Measurements from ENCODE around the gene ZBTB7B. TPM values are rescaled to one million over a fixed set of nuclear protein-coding genes. Genes with fewer than 3 reads are reported as not detected.

Gene ZBTB7B
- total and polyA plus RNA-seq, 2 donors (not counting 1 experiment from before 2014, with no cell fraction given), result 55.7 to 67.3 TPM

DNA sequence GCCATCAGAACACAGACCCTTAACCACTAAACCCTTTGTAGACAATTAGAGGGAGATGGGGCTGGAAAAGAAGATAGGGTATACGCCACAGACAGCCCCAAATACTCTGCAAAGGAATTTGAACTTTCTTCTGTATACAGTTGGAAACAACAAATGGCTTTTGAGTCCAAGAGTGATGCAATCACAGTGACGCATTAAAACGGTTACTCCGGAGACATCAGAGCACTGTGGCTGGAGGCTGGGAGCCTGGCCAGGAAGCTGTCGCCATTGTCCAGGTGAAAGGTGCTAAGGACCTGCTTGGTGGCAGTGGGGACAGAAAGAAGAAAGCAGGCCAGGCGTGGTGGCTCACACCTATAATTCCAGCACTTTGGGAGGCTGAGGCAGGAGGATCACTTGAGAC is 15.3 kb upstream of the ZBTB7B start:
- ATAC-seq (ENCODE audit: low read depth), result no peak
- ChIA-PET POLR2A (interaction anchor here (0.7 to 1.3 kb wide), 3 partner anchors 12 to 1043 kb away, joined by 3 to 8 read pairs (median 4); partner anchors contain the start of gene PBXIP1), CTCF (interaction anchor here (1.2 to 9.8 kb wide), 6 partner anchors 11 to 74 kb away, joined by 3 to 72 read pairs (median 4); no protein-coding TSS in a partner anchor)
- Histone ChIP-seq H3K9me3 (ENCODE audit: control extremely low read depth in 1 of 3, control insufficient read depth in 2 of 3, insufficient read depth in 1 of 3, low read length in 2 of 3) (no peaks in the 10 kb centered on the region), H3K27me3 (replicated peaks in 1 of 4; ENCODE audit: control extremely low read depth in 1 of 4, control insufficient read depth in 3 of 4, insufficient read depth in 4 of 4, low read length in 3 of 4) (no peaks in the 10 kb centered on the region), H2AFZ (ENCODE audit: insufficient read depth, low read depth, low read length, poor library complexity, severe bottlenecking) (no peak overlapping the region), H3K79me2 (ENCODE audit: control insufficient read depth, insufficient read depth, low read length) (peaks cover 58% of the 10 kb centered on the region), H3K27ac (ENCODE audit: low read length in 2 of 2) (no peak overlapping the region), H3K4me3 (ENCODE audit: control extremely low read depth in 1 of 5, extremely low read depth in 1 of 5, insufficient read depth in 1 of 5, low read depth in 2 of 5, low read length in 4 of 5) (no peak overlapping the region), H3K36me3 (replicated peaks in 1 of 2; ENCODE audit: control extremely low read depth in 1 of 2, control insufficient read depth in 1 of 2, extremely low read depth in 1 of 2, insufficient read depth in 2 of 2, low read length in 1 of 2) (peaks cover 0 to 41% of the 10 kb centered on the region in 2 experiments), H3K4me2 (replicated peaks; ENCODE audit: low read depth, low read length, poor library complexity, severe bottlenecking) (no peak overlapping the region), H3K4me1 (ENCODE audit: control insufficient read depth in 2 of 2, insufficient read depth in 2 of 2, low read length in 2 of 2) (peaks cover 12 to 19% of the 10 kb centered on the region in 2 donors), H4K20me1 (ENCODE audit: control insufficient read depth, insufficient read depth, low read length, poor library complexity, severe bottlenecking) (peaks cover 42% of the 10 kb centered on the region), H3K9ac (ENCODE audit: low read length) (no peak overlapping the region)
- intact Hi-C loops (cut with micrococcal nuclease), result no loop called here
- TF ChIP-seq EZH2 (IDR thresholded peaks at IDR 0.05; ENCODE audit: borderline replicate concordance, insufficient read depth, low read depth, low read length, poor library complexity, severe bottlenecking) (no peak), CTCF (IDR thresholded peaks at IDR 0.05) (no peak)
- 95% methylated on average over 5 of the region's 6 CpGs for WGBS (ENCODE audit: insufficient coverage)
- H3K4me1 Mint-ChIP-seq, result peaks cover 23% of the 10 kb centered on the region
- no peaks in the 10 kb centered on the region for H3K9me3 Mint-ChIP-seq (ENCODE audit: insufficient read depth)
- H3K27me3 Mint-ChIP-seq, result no peaks in the 10 kb centered on the region
- no peak for DNase-seq
- H3K4me3 Mint-ChIP-seq, result no peak overlapping the region
- no peak overlapping the region for H3K27ac Mint-ChIP-seq

DNA sequence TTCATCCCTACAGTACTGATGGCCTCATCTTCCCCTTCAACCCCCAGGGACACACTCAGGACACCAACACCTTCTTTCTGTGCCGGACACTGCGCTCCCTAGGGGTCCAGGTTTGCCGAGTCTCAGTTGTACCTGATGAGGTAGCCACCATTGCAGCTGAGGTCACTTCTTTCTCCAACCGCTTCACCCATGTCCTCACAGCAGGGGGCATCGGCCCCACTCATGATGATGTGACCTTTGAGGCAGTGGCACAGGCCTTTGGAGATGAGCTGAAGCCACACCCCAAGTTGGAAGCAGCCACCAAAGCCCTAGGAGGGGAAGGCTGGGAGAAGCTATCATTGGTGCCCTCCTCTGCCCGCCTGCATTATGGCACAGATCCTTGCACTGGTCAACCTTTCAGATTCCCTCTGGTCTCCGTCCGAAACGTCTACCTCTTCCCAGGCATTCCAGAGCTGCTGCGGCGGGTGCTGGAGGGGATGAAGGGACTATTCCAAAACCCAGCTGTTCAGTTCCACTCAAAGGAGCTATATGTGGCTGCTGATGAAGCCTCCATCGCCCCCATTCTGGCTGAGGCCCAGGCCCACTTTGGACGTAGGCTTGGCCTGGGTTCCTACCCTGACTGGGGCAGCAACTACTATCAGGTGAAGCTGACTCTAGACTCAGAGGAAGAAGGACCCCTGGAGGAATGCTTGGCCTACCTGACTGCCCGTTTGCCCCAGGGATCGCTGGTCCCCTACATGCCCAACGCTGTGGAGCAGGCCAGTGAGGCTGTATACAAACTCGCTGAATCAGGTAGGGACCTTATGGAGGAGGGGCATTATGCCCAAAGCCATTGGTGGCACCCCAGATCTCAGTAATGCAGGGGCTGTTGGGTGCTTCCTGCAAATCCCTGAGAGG is 14.3 kb upstream of the ZBTB7B start:
- Histone ChIP-seq H3K4me2 (replicated peaks; ENCODE audit: low read depth, low read length, poor library complexity, severe bottlenecking) (no peak overlapping the region), H3K36me3 (replicated peaks in 1 of 2; ENCODE audit: control extremely low read depth in 1 of 2, control insufficient read depth in 1 of 2, extremely low read depth in 1 of 2, insufficient read depth in 2 of 2, low read length in 1 of 2) (peaks cover 0 to 47% of the 10 kb centered on the region in 2 experiments), H3K27ac (ENCODE audit: low read length in 2 of 2) (no peak overlapping the region), H4K20me1 (ENCODE audit: control insufficient read depth, insufficient read depth, low read length, poor library complexity, severe bottlenecking) (peaks cover 42% of the 10 kb centered on the region), H3K9ac (ENCODE audit: low read length) (no peak overlapping the region), H3K79me2 (ENCODE audit: control insufficient read depth, insufficient read depth, low read length) (peaks cover 55% of the 10 kb centered on the region), H2AFZ (ENCODE audit: insufficient read depth, low read depth, low read length, poor library complexity, severe bottlenecking) (no peak overlapping the region), H3K4me1 (ENCODE audit: control insufficient read depth in 2 of 2, insufficient read depth in 2 of 2, low read length in 2 of 2) (peaks cover 8 to 14% of the 10 kb centered on the region in 2 donors), H3K27me3 (replicated peaks in 1 of 4; ENCODE audit: control extremely low read depth in 1 of 4, control insufficient read depth in 3 of 4, insufficient read depth in 4 of 4, low read length in 3 of 4) (no peaks in the 10 kb centered on the region), H3K4me3 (ENCODE audit: control extremely low read depth in 1 of 5, extremely low read depth in 1 of 5, insufficient read depth in 1 of 5, low read depth in 2 of 5, low read length in 4 of 5) (no peak overlapping the region), H3K9me3 (ENCODE audit: control extremely low read depth in 1 of 3, control insufficient read depth in 2 of 3, insufficient read depth in 1 of 3, low read length in 2 of 3) (no peaks in the 10 kb centered on the region)
- ChIA-PET CTCF (interaction anchor here (1.2 to 9.8 kb wide), 6 partner anchors 11 to 74 kb away, joined by 3 to 72 read pairs (median 4); no protein-coding TSS in a partner anchor), POLR2A (interaction anchor here (1.2 to 1.3 kb wide), 2 partner anchors 11 to 32 kb away, joined by 4 to 8 read pairs; partner anchors contain the start of gene PBXIP1)
- TF ChIP-seq CTCF (IDR thresholded peaks at IDR 0.05) (no peak), EZH2 (IDR thresholded peaks at IDR 0.05; ENCODE audit: borderline replicate concordance, insufficient read depth, low read depth, low read length, poor library complexity, severe bottlenecking) (no peak)
- WGBS (ENCODE audit: insufficient coverage), result 94% methylated on average over 17 of the region's 17 CpGs
- Mint-ChIP-seq H3K27ac (no peak overlapping the region), H3K9me3 (ENCODE audit: insufficient read depth) (no peaks in the 10 kb centered on the region), H3K4me3 (no peak overlapping the region), H3K4me1 (peaks cover 23% of the 10 kb centered on the region), H3K27me3 (no peaks in the 10 kb centered on the region)
- DNase-seq (no peak), ATAC-seq (ENCODE audit: low read depth) (no peak)
- intact Hi-C loops (cut with micrococcal nuclease), result no loop called here
